Measurements from ENCODE around the gene UBE2Q2.

DNA sequence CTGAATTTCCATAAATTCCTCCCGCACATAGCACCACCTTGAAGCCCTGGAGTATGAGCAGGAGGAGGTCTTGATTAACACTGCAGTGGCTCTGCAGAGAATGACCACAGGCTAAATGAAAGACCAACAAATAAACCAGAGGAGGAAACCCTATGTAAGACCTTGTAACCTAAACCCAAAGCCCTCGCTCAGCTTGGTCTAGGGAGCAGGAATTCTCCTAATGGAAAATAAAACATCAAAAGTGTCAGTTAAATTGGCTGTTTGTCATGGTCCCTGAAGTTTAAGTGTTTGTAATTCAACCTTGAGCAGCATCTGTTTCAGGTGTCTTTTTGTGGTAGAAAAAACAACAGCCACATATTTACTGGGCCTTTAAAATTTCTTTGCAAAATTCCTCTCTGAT is 9.2 kb upstream of the UBE2Q2 start:
- no peak for TF ChIP-seq MXI1 (conservative IDR thresholded peaks at IDR 0.05; ENCODE audit: poor library complexity, severe bottlenecking)
- TF ChIP-seq, protein P1, sequence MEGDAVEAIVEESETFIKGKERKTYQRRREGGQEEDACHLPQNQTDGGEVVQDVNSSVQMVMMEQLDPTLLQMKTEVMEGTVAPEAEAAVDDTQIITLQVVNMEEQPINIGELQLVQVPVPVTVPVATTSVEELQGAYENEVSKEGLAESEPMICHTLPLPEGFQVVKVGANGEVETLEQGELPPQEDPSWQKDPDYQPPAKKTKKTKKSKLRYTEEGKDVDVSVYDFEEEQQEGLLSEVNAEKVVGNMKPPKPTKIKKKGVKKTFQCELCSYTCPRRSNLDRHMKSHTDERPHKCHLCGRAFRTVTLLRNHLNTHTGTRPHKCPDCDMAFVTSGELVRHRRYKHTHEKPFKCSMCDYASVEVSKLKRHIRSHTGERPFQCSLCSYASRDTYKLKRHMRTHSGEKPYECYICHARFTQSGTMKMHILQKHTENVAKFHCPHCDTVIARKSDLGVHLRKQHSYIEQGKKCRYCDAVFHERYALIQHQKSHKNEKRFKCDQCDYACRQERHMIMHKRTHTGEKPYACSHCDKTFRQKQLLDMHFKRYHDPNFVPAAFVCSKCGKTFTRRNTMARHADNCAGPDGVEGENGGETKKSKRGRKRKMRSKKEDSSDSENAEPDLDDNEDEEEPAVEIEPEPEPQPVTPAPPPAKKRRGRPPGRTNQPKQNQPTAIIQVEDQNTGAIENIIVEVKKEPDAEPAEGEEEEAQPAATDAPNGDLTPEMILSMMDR (IDR thresholded peaks at IDR 0.05; ENCODE audit: poor library complexity, severe bottlenecking): no peak
- TF ChIP-seq POLR2AphosphoS5 (IDR thresholded peaks at IDR 0.05): no peak
- no peak for TF ChIP-seq EZH2 (IDR thresholded peaks at IDR 0.05; ENCODE audit: borderline replicate concordance, insufficient read depth, low read length, poor library complexity, severe bottlenecking)
- no peak for TF ChIP-seq SMC3 (conservative IDR thresholded peaks at IDR 0.05; ENCODE audit: poor library complexity)
